ENCODE measurements around the gene VPS13D. TPM values are rescaled to one million over a fixed set of nuclear protein-coding genes. Genes with fewer than 3 reads are reported as not detected.

The VPS13D gene
- polyA plus RNA-seq, 1 experiment = 22.3 TPM

- TF ChIP-seq CTCF (IDR thresholded peaks at IDR 0.05; ENCODE audit: insufficient read depth, low read depth, low read length) = no peak
- DNase-seq (ENCODE audit: low read depth) = no peak
- no peaks in the 10 kb centered on the region; the same call in 1 of the 2 replicates for H3K36me3 ChIP-seq (ENCODE audit: control insufficient read depth, insufficient read depth, low read length)
- ChIA-PET CTCF (interaction anchor here (0.6 to 2.2 kb wide), 3 partner anchors 13 to 173 kb away, joined by 3 to 7 read pairs (median 6); no protein-coding TSS in a partner anchor), POLR2A (no interaction called here)
- H3K27me3 ChIP-seq (ENCODE audit: control insufficient read depth, insufficient read depth, low read length) = no peaks in the 10 kb centered on the region
- H3K4me3 ChIP-seq (ENCODE audit: low read depth, low read length) = no peak overlapping the region
Measured at GRCh38 chr1:12446593-12446992, 216.8 kb downstream of the VPS13D start.

- Histone ChIP-seq H3K4me3 (ENCODE audit: low read depth, low read length) (no peak overlapping the region), H3K27me3 (ENCODE audit: control insufficient read depth, insufficient read depth, low read length) (no peaks in the 10 kb centered on the region), H3K36me3 (ENCODE audit: control insufficient read depth, insufficient read depth, low read length) (no peaks in the 10 kb centered on the region; the same call in 1 of the 2 replicates)
- POLR2A ChIA-PET = interaction anchor here (0.8 kb wide), 1 partner anchor 173 kb away, joined by 4 read pairs; no protein-coding TSS in a partner anchor
- CTCF ChIA-PET = interaction anchor here (0.6 to 2.2 kb wide), 5 partner anchors 13 to 211 kb away, joined by 3 to 7 read pairs (median 4); no protein-coding TSS in a partner anchor
- no peak for TF ChIP-seq CTCF (IDR thresholded peaks at IDR 0.05; ENCODE audit: insufficient read depth, low read depth, low read length)
- DNase-seq (ENCODE audit: low read depth) = peak; percentile 59
Measured at GRCh38 chr1:12447307-12447706, 217.5 kb downstream of the VPS13D start.

- ChIA-PET POLR2A (interaction anchor here (0.6 to 0.8 kb wide), 2 partner anchors 131 to 172 kb away, joined by 4 read pairs; no protein-coding TSS in a partner anchor), CTCF (interaction anchor here (0.7 to 2.2 kb wide), 5 partner anchors 10 to 211 kb away, joined by 3 to 7 read pairs (median 4); no protein-coding TSS in a partner anchor)
- no peak overlapping the region for H3K4me3 ChIP-seq (ENCODE audit: low read depth, low read length)
- DNase-seq (ENCODE audit: low read depth) = peak; percentile 27
- H3K36me3 ChIP-seq (ENCODE audit: control insufficient read depth, insufficient read depth, low read length) = no peaks in the 10 kb centered on the region
- no peaks in the 10 kb centered on the region for H3K27me3 ChIP-seq (ENCODE audit: control insufficient read depth, insufficient read depth, low read length)
- TF ChIP-seq CTCF (IDR thresholded peaks at IDR 0.05; ENCODE audit: insufficient read depth, low read depth, low read length) = no peak
Measured at GRCh38 chr1:12447849-12448312, 218.1 kb downstream of the VPS13D start.

- ChIA-PET CTCF (interaction anchor here (0.8 to 2.0 kb wide), 2 partner anchors 11 to 171 kb away, joined by 3 to 6 read pairs; no protein-coding TSS in a partner anchor), POLR2A (interaction anchor here (0.5 to 1.2 kb wide), 2 partner anchors 9 to 47 kb away, joined by 3 to 5 read pairs; no protein-coding TSS in a partner anchor)
- peak; percentile 71 for DNase-seq (ENCODE audit: low read depth)
- no peaks in the 10 kb centered on the region for H3K36me3 ChIP-seq (ENCODE audit: control insufficient read depth, insufficient read depth, low read length)
- TF ChIP-seq CTCF (IDR thresholded peaks at IDR 0.05; ENCODE audit: insufficient read depth, low read depth, low read length) = no peak
- H3K4me3 ChIP-seq (ENCODE audit: low read depth, low read length) = no peak overlapping the region
- no peaks in the 10 kb centered on the region for H3K27me3 ChIP-seq (ENCODE audit: control insufficient read depth, insufficient read depth, low read length)
Measured at GRCh38 chr1:12448746-12449177, 218.9 kb downstream of the VPS13D start.

- no peak for DNase-seq (ENCODE audit: low read depth)
- POLR2A ChIA-PET = no interaction called here
- CTCF ChIA-PET = interaction anchor here (0.9 kb wide), 1 partner anchor 170 kb away, joined by 3 read pairs; no protein-coding TSS in a partner anchor
Measured at GRCh38 chr1:12450090-12450755, 220.4 kb downstream of the VPS13D start.

More at GRCh38 chr1:12450090-12450755, 220.4 kb downstream of the VPS13D start:
- Histone ChIP-seq H3K36me3 (ENCODE audit: control insufficient read depth, insufficient read depth, low read length) (no peaks in the 10 kb centered on the region), H3K27me3 (ENCODE audit: control insufficient read depth, insufficient read depth, low read length) (no peaks in the 10 kb centered on the region), H3K4me3 (ENCODE audit: low read depth, low read length) (no peak overlapping the region)
- no peak for TF ChIP-seq CTCF (IDR thresholded peaks at IDR 0.05; ENCODE audit: insufficient read depth, low read depth, low read length)
